ENCODE data around the gene DENND1A. TPM values are rescaled to one million over a fixed set of nuclear protein-coding genes. Genes with fewer than 3 reads are reported as not detected.

The DENND1A gene
- total RNA-seq, 1 donor from 2014 or later, result 25.2 TPM

GRCh38 chr9:123380852-123381705 is 548.8 kb downstream of the DENND1A start:
- H3K36me3 Mint-ChIP-seq (ENCODE audit: low read depth), result peaks cover 5% of the 10 kb centered on the region
- no peak for TF ChIP-seq CTCF (IDR thresholded peaks at IDR 0.05)
- H3K4me1 Mint-ChIP-seq, result no peaks in the 10 kb centered on the region
- no peaks in the 10 kb centered on the region for H3K9me3 Mint-ChIP-seq
- intact Hi-C loops (cut with micrococcal nuclease), result loop anchor here (10.0 kb wide), 1 partner anchor 916 kb away; no protein-coding TSS in a partner anchor
- ATAC-seq (ENCODE audit: low read depth) (no peak), DNase-seq (no peak)
- no peak overlapping the region for H3K27ac Mint-ChIP-seq
- POLR2A ChIA-PET, result no interaction called here
- no peaks in the 10 kb centered on the region for H3K27me3 Mint-ChIP-seq
- CTCF ChIA-PET, result interaction anchor here (1.3 kb wide), 1 partner anchor 27 kb away, joined by 3 read pairs; no protein-coding TSS in a partner anchor
- H3K4me3 Mint-ChIP-seq, result no peak overlapping the region

DNA sequence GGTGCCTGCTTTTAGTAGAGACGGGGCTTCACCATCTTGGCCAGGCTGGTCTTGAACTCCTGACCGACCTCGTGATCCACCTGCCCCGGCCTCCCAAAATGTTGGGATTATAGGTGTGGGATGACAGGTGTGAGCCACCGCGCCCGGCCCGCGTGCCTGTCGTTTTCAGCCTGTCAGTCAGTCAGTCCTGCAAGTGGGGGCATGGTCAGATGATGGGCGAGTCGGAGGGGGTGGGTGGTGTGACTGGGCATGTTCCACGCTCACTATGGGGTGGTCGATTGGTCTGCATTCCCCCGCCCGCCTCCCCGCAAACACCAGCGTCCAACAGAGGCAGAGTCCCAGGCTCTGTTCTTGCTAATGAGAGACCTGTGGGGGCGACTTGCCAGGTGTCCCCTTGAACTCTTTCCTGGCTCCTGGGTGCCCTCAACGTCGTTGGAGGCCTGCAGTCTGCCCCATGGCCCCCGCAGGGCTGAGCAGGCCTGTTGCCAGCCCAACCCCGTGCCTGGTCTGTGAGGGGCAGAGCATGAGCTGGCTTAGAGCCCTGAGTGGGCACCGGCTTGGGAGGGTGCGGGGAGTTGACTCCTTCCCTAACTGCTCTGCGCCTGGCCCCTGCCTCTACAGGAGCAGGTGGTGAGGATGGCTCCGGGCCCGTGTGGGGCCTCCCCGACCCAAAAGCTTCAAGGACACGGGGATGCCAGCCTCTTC is 550.8 kb downstream of the DENND1A start:
- POLR2A ChIA-PET, result no interaction called here
- Mint-ChIP-seq H3K4me3 (no peak overlapping the region), H3K27ac (no peak overlapping the region), H3K36me3 (ENCODE audit: low read depth) (peaks cover 5% of the 10 kb centered on the region), H3K27me3 (peaks cover 8% of the 10 kb centered on the region), H3K4me1 (no peaks in the 10 kb centered on the region), H3K9me3 (no peaks in the 10 kb centered on the region)
- ATAC-seq (ENCODE audit: low read depth), result no peak
- intact Hi-C loops (cut with micrococcal nuclease), result no loop called here
- no peak for TF ChIP-seq CTCF (IDR thresholded peaks at IDR 0.05)
- CTCF ChIA-PET, result interaction anchor here (1.3 kb wide), 1 partner anchor 25 kb away, joined by 3 read pairs; no protein-coding TSS in a partner anchor
- DNase-seq, result no peak

DNA sequence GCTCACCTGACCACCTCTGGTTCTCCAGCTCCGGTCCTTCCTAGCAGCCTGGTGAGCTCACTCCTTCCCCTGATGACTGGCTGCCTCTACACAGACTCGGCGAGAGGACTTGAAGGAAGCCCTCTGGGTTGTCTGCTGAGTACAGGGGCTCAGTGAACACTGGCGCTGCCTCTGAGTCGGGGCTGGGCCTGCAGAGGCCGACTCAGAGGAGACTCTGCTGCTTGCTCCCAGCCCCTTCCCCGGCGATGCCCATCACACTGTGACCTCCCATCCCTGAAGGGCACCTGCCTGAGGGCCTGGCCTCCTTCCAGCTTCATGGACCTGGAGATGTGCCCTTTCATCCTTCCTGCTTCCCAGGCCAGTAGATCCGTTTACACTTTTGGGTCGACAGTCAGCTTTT is 551.9 kb downstream of the DENND1A start:
- Mint-ChIP-seq H3K36me3 (ENCODE audit: low read depth) (peaks cover 3% of the 10 kb centered on the region), H3K4me1 (no peaks in the 10 kb centered on the region), H3K27me3 (peaks cover 8% of the 10 kb centered on the region), H3K4me3 (no peak overlapping the region), H3K27ac (no peak overlapping the region), H3K9me3 (no peaks in the 10 kb centered on the region)
- intact Hi-C loops (cut with micrococcal nuclease), result no loop called here
- ChIA-PET POLR2A (no interaction called here), CTCF (no interaction called here)
- DNase-seq, result no peak
- no peak for TF ChIP-seq CTCF (IDR thresholded peaks at IDR 0.05)
- no peak for ATAC-seq (ENCODE audit: low read depth)

- ATAC-seq (ENCODE audit: low read depth) (no peak), DNase-seq (no peak)
- H3K4me3 Mint-ChIP-seq, result no peak overlapping the region
- peaks cover 13% of the 10 kb centered on the region for H3K27me3 Mint-ChIP-seq
- ChIA-PET POLR2A (interaction anchor here (0.6 kb wide), 1 partner anchor 18 kb away, joined by 11 read pairs; no protein-coding TSS in a partner anchor), CTCF (no interaction called here)
- H3K4me1 Mint-ChIP-seq, result peaks cover 5% of the 10 kb centered on the region
- H3K36me3 Mint-ChIP-seq (ENCODE audit: low read depth), result peaks cover 3% of the 10 kb centered on the region
- TF ChIP-seq CTCF (IDR thresholded peaks at IDR 0.05), result no peak
- intact Hi-C loops (cut with micrococcal nuclease), result no loop called here
- no peaks in the 10 kb centered on the region for H3K9me3 Mint-ChIP-seq
- H3K27ac Mint-ChIP-seq, result no peak overlapping the region
Measured at GRCh38 chr9:123377211-123377971, 552.5 kb downstream of the DENND1A start.

Data from activated B cell treated with CpG ODN at 0.5 μM for 24 hours (primary cell).